Fibroblast of the aortic adventitia (primary cell): ENCODE measurements around the gene PRAMEF1. TPM values are rescaled to one million over a fixed set of nuclear protein-coding genes. Genes with fewer than 3 reads are reported as not detected.

Experiments
- DNase-seq: peaks from one replicate; pipeline ENCODE4 v3.0.0-alpha.2; 2010; ENCODE audit warnings: low read depth
- H3K4me3 ChIP-seq: 2 replicates; pipeline ENCODE4 v1.5.1; 2011; ENCODE audit warnings: low read depth, mild to moderate bottlenecking, control low read depth, low read length, moderate library complexity
- total RNA-seq: library from RNA; depleted of rRNA; stranded (reverse); fragments of >200 nt; gene quantifications from 2 replicates; pipeline ENCODE4 v1.2.3, GENCODE V29; 2012; ENCODE audit warnings: low replicate concordance
- TF ChIP-seq, protein P1 (sequence below): IDR thresholded peaks from 2 replicates; pipeline ENCODE4 v1.5.1; 2011; ENCODE audit warnings: mild to moderate bottlenecking, low read length, control low read depth, inconsistent platforms; ENCODE audit not compliant: insufficient read depth

The PRAMEF1 gene
- total RNA-seq, 1 donor = not detected

DNA sequence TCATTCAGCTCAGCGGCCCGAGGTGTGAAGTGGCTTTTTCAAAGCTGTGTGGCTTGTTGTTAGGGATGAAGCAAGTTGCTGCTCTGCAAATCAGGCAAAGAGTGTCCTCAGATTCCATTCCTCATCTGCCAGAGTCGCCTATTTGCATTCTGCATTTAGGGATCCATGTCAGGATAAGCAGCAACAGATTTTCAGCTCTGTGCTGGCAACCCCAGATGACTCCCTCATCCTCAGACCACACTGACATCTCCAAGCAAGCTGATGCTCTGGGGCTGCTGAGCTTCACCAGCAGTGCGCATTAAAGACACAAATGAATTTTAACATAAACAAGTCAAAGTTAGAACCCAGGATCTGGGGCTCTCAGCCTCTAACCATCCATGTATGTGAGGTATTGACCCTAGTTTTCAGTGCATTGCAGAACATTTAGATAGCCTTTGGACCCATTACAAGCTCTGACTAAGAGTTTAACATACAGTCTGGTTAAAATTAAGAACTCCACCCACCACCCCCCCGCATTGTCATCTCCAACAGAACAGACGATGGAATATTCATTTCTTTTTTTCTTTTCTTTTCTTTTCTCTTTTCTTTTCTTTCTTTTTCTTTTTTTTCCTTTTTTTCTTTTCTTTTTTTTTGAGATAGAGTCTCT is 34.3 kb upstream of the PRAMEF1 start:
- no peak for DNase-seq
- TF ChIP-seq, protein P1, sequence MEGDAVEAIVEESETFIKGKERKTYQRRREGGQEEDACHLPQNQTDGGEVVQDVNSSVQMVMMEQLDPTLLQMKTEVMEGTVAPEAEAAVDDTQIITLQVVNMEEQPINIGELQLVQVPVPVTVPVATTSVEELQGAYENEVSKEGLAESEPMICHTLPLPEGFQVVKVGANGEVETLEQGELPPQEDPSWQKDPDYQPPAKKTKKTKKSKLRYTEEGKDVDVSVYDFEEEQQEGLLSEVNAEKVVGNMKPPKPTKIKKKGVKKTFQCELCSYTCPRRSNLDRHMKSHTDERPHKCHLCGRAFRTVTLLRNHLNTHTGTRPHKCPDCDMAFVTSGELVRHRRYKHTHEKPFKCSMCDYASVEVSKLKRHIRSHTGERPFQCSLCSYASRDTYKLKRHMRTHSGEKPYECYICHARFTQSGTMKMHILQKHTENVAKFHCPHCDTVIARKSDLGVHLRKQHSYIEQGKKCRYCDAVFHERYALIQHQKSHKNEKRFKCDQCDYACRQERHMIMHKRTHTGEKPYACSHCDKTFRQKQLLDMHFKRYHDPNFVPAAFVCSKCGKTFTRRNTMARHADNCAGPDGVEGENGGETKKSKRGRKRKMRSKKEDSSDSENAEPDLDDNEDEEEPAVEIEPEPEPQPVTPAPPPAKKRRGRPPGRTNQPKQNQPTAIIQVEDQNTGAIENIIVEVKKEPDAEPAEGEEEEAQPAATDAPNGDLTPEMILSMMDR = no peak
- no peak overlapping the region for H3K4me3 ChIP-seq

- no peak overlapping the region for H3K4me3 ChIP-seq
- TF ChIP-seq, protein P1 = no peak
- no peak for DNase-seq
Measured at GRCh38 chr1:12757836-12758235, 33.4 kb upstream of the PRAMEF1 start.

DNA sequence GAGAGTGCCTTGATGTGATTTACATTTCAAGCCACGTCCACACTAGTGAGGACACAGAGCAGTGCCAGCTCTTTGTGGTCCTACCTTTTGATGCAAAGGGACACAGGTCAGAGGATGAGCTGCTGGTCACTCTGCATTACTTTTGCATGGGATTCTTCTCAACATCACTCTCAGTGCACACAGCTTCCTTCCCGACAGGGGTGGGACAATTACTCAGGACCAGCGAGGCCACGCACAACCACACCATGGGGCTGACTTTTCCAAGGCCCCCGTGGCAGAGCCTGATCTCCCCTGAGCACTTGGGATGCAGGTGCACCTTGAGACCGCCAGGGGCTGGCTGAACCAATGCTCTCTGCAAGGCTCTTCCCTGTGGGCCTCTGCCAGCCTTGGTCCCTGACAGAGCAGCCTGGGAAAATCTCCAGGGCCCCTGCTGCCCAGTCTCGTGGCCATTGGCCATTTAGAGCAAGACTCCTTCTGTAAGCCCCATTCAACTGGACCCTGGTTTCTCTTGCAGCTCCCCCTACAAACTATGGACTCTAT is 30.9 kb upstream of the PRAMEF1 start:
- TF ChIP-seq, protein P1 = no peak
- no peak for DNase-seq
- H3K4me3 ChIP-seq = no peak overlapping the region

- H3K4me3 ChIP-seq = no peak overlapping the region
- TF ChIP-seq, protein P1 = no peak
- no peak for DNase-seq
Measured at GRCh38 chr1:12761781-12762180, 29.4 kb upstream of the PRAMEF1 start.

GRCh38 chr1:12762766-12763165 is 28.4 kb upstream of the PRAMEF1 start:
- TF ChIP-seq, protein P1 = no peak
- no peak overlapping the region for H3K4me3 ChIP-seq
- DNase-seq = no peak

DNA sequence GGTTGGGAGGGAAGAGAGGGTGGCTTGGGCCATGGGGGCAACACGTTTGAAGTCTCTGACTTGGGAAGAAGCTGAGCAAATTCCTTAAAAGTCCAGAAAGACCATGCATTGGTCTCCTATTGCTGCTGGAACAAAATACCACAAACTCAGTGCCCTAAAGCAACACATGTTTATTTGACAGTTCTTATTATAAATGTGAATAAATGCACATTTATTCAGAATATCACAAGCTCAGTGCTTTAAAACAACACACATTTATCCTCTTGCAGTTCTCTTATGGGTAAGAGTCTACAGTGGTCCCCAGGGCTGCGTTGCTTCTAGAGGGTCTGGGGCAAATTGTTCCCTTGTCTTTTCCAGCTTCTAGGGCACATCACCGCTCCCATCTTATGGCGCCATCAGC is 27.7 kb upstream of the PRAMEF1 start:
- no peak for DNase-seq
- H3K4me3 ChIP-seq = no peak overlapping the region
- TF ChIP-seq, protein P1 = no peak

GRCh38 chr1:12764016-12764415 is 27.2 kb upstream of the PRAMEF1 start:
- no peak overlapping the region for H3K4me3 ChIP-seq
- TF ChIP-seq, protein P1 = no peak
- DNase-seq = no peak
